Measurements from ENCODE around the gene MYMX. TPM values are rescaled to one million over a fixed set of nuclear protein-coding genes. Genes with fewer than 3 reads are reported as not detected.

MYMX gene
- total and polyA plus RNA-seq, 2 of the 13 experiments (the other 11 are each of a cell fraction or from before 2014, with no cell fraction given): not detected

DNA sequence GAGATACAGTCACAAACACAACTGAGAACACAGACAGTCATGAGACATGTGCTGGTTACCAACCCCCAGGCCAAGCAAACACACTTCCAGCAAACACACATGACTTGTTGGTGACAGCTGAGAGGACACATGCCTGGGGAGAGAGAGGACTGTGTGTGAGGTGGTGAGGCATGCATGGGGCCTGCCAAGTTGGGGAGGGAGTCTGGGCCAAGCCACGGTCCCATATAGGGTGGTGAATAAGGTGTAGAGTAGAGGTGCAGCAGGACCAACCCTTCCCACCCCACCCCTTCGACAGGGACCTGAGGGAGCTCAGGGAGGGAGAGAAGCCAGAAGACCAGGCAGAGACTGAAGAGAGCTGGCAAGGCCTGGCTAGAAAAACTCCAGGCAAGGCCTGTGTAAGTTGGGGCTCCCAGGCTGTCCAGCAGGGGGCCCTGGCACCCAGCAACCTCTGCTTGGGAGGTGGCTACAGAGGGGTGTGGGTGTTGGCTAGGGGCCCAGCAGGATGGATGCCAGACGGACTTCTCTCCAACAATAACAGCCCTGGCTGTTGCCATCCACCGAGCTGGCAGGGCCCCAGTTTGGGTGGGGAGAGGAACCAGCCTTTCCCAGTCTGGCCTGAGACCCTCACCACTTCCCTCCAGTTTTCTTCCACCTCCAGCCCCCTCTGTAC lies 4.7 kb downstream of the MYMX start (continued):
- TF ChIP-seq, protein P1, sequence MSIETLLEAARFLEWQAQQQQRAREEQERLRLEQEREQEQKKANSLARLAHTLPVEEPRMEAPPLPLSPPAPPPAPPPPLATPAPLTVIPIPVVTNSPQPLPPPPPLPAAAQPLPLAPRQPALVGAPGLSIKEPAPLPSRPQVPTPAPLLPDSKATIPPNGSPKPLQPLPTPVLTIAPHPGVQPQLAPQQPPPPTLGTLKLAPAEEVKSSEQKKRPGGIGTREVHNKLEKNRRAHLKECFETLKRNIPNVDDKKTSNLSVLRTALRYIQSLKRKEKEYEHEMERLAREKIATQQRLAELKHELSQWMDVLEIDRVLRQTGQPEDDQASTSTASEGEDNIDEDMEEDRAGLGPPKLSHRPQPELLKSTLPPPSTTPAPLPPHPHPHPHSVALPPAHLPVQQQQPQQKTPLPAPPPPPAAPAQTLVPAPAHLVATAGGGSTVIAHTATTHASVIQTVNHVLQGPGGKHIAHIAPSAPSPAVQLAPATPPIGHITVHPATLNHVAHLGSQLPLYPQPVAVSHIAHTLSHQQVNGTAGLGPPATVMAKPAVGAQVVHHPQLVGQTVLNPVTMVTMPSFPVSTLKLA (IDR thresholded peaks at IDR 0.05): peak; percentile 88
- TF ChIP-seq, protein P2, sequence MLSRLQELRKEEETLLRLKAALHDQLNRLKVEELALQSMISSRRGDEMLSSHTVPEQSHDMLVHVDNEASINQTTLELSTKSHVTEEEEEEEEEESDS (CRISPR knock-in tag; IDR thresholded peaks at IDR 0.05; ENCODE audit: borderline replicate concordance): no peak
- TF ChIP-seq, protein P3, sequence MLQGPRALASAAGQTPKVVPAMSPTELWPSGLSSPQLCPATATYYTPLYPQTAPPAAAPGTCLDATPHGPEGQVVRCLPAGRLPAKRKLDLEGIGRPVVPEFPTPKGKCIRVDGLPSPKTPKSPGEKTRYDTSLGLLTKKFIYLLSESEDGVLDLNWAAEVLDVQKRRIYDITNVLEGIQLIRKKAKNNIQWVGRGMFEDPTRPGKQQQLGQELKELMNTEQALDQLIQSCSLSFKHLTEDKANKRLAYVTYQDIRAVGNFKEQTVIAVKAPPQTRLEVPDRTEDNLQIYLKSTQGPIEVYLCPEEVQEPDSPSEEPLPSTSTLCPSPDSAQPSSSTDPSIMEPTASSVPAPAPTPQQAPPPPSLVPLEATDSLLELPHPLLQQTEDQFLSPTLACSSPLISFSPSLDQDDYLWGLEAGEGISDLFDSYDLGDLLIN (CRISPR knock-in tag; IDR thresholded peaks at IDR 0.05; ENCODE audit: borderline replicate concordance): no peak
- TF ChIP-seq ELF1 (CRISPR knock-in tag; IDR thresholded peaks at IDR 0.05) (peak; percentile 22; the same call in 1 of the 2 replicates), ZNF670 (CRISPR knock-in tag; IDR thresholded peaks at IDR 0.05; ENCODE audit: borderline replicate concordance) (no peak), ZNF569 (CRISPR knock-in tag; IDR thresholded peaks at IDR 0.05; ENCODE audit: borderline replicate concordance) (no peak), IRX3 (CRISPR knock-in tag; IDR thresholded peaks at IDR 0.05; ENCODE audit: borderline replicate concordance, low read depth) (no peak), GFI1 (CRISPR knock-in tag; IDR thresholded peaks at IDR 0.05; ENCODE audit: borderline replicate concordance) (no peak), ZNF446 (CRISPR knock-in tag; IDR thresholded peaks at IDR 0.05) (no peak), RARA (CRISPR knock-in tag; IDR thresholded peaks at IDR 0.05) (0 out of 2 replicates have a peak, but pooled peaks have one; percentile 17), ZNF530 (CRISPR knock-in tag; IDR thresholded peaks at IDR 0.05; ENCODE audit: low read depth) (no peak)
- TF ChIP-seq, protein P4, sequence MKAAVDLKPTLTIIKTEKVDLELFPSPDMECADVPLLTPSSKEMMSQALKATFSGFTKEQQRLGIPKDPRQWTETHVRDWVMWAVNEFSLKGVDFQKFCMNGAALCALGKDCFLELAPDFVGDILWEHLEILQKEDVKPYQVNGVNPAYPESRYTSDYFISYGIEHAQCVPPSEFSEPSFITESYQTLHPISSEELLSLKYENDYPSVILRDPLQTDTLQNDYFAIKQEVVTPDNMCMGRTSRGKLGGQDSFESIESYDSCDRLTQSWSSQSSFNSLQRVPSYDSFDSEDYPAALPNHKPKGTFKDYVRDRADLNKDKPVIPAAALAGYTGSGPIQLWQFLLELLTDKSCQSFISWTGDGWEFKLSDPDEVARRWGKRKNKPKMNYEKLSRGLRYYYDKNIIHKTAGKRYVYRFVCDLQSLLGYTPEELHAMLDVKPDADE (CRISPR knock-in tag; IDR thresholded peaks at IDR 0.05): no peak
- TF ChIP-seq, protein P5, sequence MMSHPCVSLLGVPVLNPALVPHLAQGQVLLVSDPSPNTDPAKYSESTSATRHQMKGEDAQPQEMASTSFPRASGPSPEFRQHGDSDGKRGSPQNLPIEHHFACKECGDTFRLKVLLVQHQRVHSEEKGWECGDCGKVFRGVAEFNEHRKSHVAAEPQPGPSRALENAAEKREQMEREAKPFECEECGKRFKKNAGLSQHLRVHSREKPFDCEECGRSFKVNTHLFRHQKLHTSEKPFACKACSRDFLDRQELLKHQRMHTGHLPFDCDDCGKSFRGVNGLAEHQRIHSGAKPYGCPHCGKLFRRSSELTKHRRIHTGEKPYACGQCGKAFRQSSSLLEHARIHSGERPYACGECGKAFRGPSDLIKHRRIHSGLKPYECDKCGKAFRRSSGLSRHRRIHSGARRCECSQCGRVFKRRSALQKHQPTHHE (CRISPR knock-in tag; IDR thresholded peaks at IDR 0.05; ENCODE audit: borderline replicate concordance): no peak
- TF ChIP-seq, protein P6, sequence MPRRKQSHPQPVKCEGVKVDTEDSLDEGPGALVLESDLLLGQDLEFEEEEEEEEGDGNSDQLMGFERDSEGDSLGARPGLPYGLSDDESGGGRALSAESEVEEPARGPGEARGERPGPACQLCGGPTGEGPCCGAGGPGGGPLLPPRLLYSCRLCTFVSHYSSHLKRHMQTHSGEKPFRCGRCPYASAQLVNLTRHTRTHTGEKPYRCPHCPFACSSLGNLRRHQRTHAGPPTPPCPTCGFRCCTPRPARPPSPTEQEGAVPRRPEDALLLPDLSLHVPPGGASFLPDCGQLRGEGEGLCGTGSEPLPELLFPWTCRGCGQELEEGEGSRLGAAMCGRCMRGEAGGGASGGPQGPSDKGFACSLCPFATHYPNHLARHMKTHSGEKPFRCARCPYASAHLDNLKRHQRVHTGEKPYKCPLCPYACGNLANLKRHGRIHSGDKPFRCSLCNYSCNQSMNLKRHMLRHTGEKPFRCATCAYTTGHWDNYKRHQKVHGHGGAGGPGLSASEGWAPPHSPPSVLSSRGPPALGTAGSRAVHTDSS (CRISPR knock-in tag; conservative IDR thresholded peaks at IDR 0.05): no peak
- TF ChIP-seq, protein P7, sequence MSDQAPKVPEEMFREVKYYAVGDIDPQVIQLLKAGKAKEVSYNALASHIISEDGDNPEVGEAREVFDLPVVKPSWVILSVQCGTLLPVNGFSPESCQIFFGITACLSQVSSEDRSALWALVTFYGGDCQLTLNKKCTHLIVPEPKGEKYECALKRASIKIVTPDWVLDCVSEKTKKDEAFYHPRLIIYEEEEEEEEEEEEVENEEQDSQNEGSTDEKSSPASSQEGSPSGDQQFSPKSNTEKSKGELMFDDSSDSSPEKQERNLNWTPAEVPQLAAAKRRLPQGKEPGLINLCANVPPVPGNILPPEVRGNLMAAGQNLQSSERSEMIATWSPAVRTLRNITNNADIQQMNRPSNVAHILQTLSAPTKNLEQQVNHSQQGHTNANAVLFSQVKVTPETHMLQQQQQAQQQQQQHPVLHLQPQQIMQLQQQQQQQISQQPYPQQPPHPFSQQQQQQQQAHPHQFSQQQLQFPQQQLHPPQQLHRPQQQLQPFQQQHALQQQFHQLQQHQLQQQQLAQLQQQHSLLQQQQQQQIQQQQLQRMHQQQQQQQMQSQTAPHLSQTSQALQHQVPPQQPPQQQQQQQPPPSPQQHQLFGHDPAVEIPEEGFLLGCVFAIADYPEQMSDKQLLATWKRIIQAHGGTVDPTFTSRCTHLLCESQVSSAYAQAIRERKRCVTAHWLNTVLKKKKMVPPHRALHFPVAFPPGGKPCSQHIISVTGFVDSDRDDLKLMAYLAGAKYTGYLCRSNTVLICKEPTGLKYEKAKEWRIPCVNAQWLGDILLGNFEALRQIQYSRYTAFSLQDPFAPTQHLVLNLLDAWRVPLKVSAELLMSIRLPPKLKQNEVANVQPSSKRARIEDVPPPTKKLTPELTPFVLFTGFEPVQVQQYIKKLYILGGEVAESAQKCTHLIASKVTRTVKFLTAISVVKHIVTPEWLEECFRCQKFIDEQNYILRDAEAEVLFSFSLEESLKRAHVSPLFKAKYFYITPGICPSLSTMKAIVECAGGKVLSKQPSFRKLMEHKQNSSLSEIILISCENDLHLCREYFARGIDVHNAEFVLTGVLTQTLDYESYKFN (CRISPR knock-in tag; conservative IDR thresholded peaks at IDR 0.05): no peak
